DLD1 (cell line): ENCODE measurements around the gene SCG2.

Source experiments
- in situ Hi-C: cut with HindIII; loops from 2 replicates; pipeline ENCODE4 v1.10.0; 2017; ENCODE audit warnings: low sequenced_read_pairs

SCG2 gene, protein sequence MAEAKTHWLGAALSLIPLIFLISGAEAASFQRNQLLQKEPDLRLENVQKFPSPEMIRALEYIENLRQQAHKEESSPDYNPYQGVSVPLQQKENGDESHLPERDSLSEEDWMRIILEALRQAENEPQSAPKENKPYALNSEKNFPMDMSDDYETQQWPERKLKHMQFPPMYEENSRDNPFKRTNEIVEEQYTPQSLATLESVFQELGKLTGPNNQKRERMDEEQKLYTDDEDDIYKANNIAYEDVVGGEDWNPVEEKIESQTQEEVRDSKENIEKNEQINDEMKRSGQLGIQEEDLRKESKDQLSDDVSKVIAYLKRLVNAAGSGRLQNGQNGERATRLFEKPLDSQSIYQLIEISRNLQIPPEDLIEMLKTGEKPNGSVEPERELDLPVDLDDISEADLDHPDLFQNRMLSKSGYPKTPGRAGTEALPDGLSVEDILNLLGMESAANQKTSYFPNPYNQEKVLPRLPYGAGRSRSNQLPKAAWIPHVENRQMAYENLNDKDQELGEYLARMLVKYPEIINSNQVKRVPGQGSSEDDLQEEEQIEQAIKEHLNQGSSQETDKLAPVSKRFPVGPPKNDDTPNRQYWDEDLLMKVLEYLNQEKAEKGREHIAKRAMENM

DNA sequence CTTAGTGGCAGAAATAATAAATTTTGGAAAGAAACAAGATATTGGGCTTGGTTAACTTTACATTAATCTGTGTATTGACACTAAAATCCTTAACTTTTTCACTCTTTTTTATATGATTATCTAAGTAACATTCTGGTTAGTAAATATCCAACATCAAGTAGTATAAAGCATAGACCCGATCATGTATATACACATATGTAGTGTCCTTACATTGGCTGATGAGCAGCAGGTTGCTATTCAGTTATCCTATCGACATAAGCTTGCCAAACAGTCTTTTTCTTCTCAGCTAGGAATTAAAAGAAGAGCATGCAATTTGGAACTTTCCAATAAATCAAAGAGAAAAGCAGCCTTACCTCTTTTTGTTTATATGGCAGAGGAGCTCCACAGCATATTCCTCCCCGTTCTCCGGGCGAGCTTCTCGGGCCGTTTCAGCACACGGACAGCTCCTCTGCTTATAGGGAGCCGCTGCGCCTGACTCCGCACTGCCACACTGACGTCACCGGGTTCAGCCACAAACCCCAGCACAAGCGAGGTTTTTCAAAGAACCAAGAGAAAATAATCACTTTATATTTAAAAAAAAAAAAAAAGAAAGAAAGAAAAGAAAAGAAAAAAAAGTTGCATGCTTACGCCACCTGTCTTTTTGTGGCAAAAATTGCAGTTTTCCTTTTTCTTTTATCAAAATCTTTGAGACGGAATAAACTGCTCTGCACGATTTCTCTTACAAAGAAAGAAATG, at the start of gene SCG2:
Gene SCG2 (minus strand): TSS at position 430 of the 735 bp plus-strand sequence. CDS start 3,079 bp downstream, outside the sequence.
- in situ Hi-C loops, result no loop called here

DNA sequence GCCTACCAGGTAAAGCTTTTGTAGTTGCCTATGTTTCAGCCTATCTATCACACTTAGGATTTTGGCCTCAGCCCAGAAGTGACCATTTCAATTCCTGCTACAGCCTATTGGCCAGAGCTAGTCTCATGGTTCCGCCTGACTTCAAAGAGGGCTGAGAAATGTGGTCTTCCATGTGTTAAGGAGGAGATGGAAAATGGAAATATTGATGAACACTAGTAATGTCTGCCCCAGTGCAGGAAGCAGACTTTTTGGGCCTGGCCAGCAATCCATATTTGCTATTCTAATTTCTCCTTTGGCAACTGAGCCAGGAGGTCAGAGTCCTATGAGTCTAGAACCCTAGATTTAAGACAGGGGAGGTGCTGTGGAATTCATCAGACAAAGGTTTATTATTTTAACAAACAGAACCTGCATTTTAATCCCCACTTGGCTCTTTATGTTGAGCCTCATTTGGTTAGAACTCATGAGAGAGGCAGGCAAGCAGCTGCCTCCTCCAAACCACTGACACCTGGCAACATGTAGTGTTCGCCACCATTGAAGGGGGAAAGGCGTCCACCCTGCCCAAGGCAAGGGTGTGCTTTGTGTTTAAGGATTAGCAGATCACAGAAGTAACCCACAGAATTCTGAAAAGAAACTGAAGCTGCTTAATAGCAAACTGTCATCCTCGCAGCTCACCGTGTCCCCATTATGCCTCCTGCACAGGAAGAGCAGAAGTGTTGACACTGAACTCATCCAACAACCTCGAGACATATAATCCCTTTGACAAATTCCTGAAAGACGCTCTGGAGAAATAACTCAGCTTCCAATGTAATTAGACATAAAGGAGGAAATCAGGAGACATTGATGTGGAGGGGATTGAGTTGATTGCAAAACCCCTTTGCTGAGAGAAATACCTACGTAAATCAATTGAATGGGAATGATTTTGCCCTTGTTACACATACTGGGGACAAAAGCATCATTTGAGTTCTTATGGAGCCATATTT, 47.7 kb upstream of the SCG2 start:
- in situ Hi-C loops, result loop anchor here (5.0 kb wide), 1 partner anchor 42 kb away; no protein-coding TSS in a partner anchor

DNA sequence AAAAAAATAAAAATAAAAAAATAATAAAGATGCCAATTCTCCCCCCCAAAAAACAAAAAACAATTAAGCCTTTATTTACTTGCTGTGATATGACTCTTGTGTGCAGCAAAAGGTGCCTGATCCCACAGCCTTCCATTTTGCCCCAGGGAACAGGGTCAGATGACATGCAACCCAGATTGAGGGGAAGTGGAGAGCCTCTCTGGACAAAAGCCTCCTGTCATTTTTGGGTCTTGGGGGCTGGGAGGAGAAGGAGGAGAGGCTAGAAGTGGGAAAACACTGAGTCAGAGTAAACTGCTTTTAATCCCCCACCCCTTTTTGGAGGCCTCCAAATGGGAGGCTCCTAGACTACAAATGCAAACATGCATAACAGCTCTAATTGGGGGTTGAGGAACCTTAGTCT, 46.6 kb upstream of the SCG2 start:
- in situ Hi-C loops, result loop anchor here (5.0 kb wide), 1 partner anchor 44 kb away; no protein-coding TSS in a partner anchor

DNA sequence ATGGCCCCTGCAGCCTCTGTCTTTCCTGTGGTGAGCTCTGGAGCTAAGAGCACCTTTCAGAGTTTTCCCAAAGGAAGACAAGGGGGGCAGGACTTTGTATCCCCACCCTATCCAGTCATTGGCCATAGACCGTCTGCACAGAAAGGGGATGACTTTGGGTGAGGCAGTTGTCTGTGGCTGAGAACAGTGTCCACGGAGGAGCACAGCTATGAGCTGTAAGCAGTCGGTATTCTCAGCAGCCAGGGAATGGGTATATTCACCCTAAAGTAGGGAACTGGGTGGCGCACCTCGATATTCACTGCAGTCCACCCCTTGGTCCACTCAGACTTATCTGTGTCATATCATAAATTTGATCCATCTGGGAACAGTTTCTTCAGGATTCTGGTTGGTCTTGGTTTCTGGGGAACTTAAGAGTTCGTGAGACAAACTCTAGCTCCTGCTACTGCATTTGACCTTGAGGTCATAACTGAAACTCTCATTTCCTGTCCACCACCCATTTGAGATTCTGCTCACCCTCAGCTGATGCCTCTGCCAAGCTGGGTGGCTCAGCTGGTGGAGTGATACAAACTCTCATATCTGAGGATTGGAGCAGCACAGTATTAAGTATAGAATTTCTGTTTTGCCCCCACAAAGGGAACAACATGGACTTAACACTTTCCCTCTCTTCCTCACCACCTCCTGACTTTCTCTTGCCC, 45.2 kb upstream of the SCG2 start:
- in situ Hi-C loops, result loop anchor here (5.0 kb wide), 1 partner anchor 45 kb away; no protein-coding TSS in a partner anchor

DNA sequence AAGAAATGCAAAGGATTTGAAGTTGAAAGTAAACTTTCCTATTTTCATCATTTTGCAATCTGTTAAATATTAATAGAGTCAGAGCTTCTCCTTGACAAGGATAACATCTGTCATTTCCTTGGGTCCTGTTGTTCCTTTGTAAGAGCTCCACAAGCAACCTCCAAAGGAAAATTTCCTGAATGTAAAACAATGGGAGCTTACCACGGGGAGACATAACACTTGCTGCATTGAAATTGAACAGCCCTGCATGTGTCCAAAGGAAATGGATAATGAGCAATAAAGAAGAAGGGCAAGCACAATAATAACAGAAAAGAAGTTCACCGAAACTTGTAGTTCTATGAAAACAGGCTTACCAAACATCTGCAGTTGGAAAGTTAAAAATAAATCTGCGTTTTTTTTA, 42.0 kb upstream of the SCG2 start:
- in situ Hi-C loops, result no loop called here

DNA sequence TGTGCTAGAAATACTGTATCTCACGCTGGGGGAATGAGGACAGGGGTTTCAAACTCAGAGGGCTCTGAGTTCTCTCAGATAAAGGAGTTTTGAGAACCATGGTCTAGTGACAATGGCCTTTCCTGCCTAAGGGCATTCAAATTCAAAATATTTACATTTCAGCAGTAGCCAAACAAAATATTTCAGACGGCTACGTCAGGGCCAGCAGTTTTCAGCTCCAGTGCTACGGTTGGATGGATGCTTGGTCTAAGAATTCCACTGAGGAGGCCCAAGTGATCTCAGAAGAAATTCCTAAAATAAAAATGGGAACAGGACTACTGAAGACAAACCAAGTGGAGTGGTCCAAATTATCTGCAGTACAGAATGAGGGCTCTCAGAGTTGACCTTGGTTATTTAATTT, 41.1 kb upstream of the SCG2 start:
- in situ Hi-C loops, result no loop called here

DNA sequence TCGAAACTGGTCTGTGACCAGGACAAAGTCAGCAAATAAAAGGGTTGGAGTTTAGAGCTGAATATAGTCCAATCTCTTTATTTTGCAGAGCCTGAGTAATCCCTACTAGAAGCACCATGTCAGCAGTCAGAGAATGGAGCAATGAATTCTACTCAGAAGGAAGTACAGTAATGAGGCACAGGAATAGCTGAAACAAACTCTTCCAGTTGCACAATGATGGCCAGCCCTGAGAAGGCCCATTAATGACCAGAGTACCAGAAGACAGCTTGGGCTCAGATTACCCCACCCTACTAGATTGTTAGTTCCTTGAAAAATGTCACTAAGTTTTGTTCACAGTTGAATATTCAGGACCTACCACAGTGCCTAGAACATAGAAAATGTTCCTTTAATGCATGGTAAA, 40.3 kb upstream of the SCG2 start:
- in situ Hi-C loops, result no loop called here

DNA sequence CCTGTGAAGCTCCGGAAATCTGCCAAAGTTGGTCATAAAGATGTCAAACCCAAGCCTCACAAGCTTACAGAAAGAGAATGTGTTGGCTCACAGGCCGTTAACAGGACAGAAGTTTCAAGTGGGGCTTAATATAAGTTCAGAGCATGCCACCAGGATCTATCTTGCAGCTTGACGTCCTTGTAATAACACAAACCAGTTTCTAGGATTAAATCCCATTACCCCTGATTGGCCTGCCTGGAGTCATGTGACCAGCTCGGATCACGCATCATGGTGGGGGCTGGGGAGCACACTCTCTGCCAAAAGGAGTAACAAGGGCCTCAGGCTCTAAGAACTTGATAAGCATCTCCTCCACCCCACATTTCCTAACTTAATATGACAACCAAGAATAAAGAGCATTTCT, 38.9 kb upstream of the SCG2 start:
- in situ Hi-C loops, result no loop called here

DNA sequence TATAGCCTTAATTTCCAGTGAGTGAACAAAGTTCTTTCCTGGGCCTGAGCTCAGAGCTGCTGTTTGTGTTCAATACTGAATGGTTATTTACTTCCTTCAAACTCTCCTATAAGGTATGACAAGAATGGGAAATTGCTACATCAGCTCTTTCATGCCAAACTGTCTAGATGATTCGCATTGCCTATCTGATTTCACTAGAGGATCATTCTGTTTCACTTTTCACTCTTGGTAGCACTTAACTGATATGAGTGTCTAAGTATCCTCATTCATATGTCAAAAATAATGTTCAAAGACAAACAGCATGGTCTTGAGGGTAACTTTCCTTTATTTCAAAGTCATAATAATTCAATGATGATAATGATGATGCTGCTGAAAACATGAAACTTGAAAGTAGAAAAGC, 32.9 kb upstream of the SCG2 start:
- in situ Hi-C loops, result no loop called here

DNA sequence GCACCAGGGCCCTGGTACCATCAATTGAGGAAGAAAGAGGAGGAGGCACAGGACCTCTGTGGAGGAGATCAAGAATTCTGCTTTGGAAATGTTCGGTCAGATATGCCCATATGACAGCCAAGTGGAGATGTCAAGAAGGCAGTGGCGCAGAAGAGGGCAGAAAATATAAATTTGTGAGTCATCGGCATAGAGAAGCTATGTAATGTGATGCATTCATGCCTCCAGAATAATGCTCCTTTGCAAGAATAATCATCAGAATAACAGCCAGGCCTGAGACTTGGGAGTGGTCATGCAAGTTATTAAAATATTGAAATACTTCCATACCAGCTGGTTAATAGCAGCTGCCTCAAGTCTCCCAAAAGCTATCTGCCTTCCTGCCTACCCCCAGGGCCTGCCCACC, 32.1 kb upstream of the SCG2 start:
- in situ Hi-C loops, result no loop called here

DNA sequence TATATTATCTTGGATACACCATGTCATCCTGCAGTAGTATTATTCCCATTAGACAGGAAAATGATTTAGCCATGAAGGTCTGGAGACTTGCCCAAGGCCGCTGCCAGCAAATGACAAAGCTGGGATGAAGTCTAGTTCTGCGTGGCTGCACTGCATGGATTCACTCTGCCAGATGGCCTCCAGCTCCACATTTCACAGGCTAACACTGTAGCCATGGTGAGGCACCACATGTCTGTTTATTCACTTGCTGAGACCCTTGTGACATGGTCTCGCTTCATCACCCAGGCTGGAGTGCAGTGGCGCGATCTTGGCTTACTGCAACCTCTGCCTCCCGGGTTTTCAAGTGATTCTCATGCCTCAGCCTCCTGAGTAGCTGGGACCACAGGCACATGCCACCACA, 31.5 kb upstream of the SCG2 start:
- in situ Hi-C loops, result no loop called here

DNA sequence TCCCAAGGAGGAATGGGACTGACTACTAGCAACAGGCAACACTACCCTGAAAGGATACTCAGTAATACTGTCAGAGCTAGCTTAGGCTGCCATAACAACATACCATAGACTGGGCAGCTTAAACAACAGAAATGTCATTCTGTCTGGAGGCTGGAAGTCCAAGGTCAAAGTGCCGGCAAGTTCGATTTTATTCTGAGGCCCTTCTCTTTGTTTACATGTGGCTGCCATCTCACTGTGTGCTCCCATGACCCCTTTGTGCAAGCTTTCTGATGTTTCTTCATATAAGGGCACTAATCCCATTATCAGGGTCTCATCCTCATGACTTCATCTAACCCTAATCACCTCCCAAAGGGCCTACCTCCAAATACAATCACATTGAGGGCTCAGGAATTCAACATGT, 30.7 kb upstream of the SCG2 start:
- in situ Hi-C loops, result no loop called here

DNA sequence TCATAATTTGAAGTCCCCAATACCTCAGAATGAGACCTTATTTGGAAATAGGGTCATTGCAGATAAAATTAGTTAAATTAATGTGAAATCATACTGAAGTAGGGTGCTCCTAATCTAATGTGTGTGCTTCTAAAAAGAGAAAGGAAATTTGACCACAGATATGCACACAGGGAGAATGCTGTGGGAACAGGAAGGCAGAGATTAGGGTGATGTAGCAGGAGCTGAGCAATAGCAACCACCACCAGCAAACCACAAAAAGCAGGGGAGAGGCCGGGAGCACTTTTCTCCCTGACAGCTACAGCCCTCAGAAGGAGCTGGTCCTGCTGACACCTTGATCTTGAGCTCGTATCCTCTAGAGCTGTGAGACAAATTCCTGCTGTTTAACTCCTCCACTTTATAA, 24.6 kb upstream of the SCG2 start:
- in situ Hi-C loops, result no loop called here

DNA sequence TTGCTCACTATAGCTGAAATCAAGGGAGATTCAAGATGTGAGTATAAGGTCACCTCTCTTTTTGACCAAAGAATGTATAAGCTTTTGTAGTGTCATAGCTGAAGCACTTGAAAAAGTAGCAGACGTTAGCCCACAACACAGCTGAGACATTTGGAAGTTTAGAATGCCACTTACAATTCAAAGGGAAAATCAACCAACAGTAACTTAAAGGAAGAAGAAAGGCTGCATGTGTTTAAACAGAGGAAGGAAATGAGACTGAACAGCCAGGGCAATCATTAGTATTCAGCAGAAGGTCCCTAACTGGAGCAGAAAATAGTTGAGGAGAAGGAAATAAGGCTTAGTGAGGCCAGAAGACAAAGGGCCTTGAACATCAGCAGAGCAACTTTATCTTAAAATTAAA, 23.5 kb upstream of the SCG2 start:
- in situ Hi-C loops, result no loop called here

DNA sequence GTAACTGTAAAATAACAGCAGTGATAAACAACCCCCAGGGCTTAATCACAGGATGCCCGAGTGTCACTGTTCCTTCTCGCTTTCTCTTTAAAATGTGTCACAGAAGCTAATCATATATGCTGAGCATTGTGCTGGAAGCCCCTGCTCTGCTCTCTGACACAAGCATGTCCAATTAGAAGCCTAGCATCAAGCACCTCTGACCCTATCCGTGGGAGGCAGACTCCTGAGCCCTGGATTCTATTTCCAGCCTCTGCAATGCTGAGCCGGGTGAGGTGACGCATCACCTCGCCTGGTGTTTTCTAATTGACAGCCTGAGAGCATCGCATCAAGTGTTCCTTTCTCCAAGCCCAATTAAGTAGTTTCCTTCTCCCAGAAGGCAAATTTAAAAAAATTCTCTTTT, 19.7 kb upstream of the SCG2 start:
- in situ Hi-C loops, result no loop called here

DNA sequence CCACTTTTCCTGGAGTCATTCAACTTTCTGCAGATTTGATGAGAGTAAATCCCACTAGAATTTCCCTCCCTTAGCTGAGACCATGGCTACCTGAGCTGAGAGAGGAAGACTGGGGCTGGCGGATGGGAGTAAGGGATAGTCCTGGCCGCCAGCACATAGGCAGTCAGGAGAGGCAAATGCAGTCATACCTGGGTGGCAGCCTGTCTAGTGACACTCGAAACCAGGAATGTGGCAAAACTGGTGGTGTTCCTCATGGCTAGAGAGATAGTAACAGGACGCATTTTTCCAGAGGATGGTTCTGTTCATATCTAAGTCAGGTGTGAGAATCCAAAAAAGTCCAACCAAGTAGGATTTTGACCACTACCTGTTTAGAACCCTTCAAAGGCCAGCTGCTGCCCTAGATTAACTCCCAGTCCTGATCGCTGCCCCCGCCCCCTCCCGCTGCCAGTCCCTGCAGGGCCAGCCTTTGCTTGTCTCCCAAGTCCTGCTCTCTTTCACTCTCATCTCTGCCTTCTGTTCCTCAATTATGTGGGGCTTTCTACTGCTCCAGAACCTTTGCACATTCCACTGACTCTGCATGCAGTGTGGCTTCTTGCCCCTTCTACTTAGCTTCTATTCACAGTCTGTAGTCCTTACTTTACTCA, 17.4 kb upstream of the SCG2 start:
- in situ Hi-C loops, result no loop called here

DNA sequence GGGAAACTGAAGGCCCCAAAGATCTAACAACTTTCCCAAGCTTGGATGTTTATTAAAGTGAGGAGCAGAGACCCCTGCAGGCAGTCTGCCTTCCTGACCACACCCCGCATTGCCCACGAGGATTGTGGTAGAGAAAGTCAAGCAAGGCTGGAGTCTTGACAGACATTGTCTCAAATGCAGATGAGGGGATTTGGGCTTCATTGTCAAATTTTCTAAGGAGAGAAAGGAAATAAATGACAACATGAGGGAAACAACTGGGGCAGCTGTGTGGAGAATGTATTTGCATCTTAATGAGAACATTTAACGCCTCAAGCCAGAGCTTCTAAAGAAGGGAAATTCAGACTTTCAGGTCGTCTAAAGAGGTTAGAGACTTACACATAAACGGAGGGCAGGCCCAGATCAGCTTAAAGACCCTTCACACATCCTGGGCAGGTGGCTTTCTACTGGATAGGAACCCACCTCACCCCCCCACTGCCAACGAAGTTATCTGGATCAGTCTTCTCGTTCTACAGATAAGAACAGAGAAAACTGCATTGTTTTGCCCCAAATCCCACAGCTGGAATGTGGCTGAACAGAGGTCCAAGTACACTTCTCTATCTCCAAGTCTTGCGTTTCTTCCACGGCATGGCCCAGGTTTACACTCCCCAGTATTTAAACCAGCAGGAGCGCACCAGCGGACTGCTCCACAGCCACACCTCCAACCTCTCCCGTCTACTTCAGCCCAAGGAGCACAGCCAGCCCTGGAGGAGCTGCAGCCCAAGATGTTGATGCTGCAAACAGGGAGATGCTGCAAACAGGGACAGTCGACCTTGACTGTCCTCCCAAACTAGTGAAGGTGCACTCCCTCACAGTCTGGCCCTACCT, 16.2 kb upstream of the SCG2 start:
- in situ Hi-C loops, result no loop called here

DNA sequence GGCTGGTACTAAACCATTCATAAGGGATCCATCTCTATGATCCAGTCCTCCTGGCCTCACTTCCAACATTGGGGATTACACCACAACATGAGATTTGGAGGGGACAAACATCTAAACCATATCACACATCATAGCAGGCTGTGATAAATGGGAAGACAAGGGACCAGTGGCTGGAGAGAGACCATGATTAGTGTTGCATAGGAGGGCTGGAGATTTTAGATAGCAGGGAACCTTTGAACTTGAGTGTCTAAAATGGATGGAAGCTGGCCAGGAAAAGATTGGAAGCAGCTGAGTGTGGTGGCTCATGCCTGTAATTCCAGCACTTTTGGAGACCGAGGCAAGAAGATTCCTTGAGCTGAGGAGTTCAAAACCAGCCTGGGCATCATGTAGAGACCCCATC, 12.4 kb upstream of the SCG2 start:
- in situ Hi-C loops, result no loop called here
